Measurements from ENCODE around the gene MXRA7. TPM values are rescaled to one million over a fixed set of nuclear protein-coding genes. Genes with fewer than 3 reads are reported as not detected.

MXRA7 gene
- 1.1 and 1.6 TPM in 2 replicates for total RNA-seq (2014; rRNA removed; shearing (Covaris generic))
- 4.9 and 5.3 TPM in 2 replicates for total RNA-seq (2022)
- percentile 23 among the genes with signal in this experiment for Bru-seq, nascent RNA
- percentile 27 among the genes with signal in this experiment for BruChase-seq, experiment 1, labeled RNA remaining after a 6-hour chase
- percentile 24 among the genes with signal in this experiment for BruChase-seq, experiment 2, labeled RNA remaining after a 2-hour chase
- long read RNA-seq, full-length matches to known transcripts, result 21 of 21 reads
- long read RNA-seq, partial matches to known transcripts, result 0 of 21 reads
- long read RNA-seq, other reads (novel, unspliced or antisense), result 0 of 21 reads

DNA sequence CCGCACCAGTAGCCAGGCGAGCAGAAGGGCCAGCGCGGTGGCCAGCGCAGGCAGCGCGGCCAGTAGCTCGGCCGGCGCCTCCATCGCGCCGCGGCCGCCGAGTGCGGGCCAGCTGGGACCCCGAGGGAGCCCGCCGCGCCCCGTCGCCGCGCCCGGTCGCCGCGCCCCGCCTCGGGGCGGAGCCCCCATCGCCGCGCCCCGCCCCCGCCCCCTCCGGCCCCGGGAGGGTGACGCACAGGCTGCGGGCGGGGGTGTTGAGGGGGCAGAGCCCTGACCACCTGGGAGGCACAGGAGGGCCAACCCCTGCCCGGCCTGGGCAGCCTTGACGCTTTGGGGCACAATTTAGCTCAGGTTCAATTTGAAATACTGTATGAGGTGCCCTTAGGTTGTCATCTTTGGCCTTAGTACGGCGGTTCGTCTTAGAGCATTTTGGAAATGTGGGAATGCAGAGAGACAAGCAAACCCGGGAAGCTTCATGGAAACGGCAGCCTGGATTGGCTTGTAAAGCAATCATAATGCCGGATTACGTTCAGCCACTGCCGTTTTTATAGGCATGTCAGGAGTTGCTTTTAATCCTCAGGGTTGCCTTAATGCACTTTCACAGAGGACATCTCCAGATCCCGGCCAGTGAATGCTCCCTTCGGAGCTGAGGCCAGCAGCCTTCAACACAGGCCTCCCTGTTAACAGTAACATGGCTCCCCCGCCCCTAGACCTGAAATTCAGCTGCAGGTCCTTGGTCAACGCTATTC lies at the start of gene MXRA7:
MXRA7 (minus strand) TSS at position 103 of the 749 bp plus-strand sequence; CDS start at position 84, 19 bp downstream.
- H3K36me3 ChIP-seq (ENCODE audit: insufficient read depth, low read length), result peaks cover 29% of the 10 kb centered on the region
- no peaks in the 10 kb centered on the region for H3K9me2 ChIP-seq (ENCODE audit: insufficient read depth, low read length)
- H3K4me1 ChIP-seq (ENCODE audit: insufficient read depth, low read length, poor library complexity, severe bottlenecking), result peaks cover 26% of the 10 kb centered on the region
- no TSS peak for BruUV-seq (replicated peaks)
- H4K20me1 ChIP-seq (ENCODE audit: insufficient read depth, low read length), result no peaks in the 10 kb centered on the region; the same call in 1 of the 2 replicates
- 0 out of 2 replicates have a peak, but pooled peaks cover 3% of the 10 kb centered on the region for H3K79me2 ChIP-seq (ENCODE audit: insufficient read depth, low read depth, low read length)
- peak within 1 kb of the TSS; percentile 51 for H3K4me3 ChIP-seq (ENCODE audit: low read depth, low read length, poor library complexity, severe bottlenecking)
- H3K27ac ChIP-seq (ENCODE audit: low read depth, low read length, poor library complexity, severe bottlenecking), result no peak within 1 kb of the TSS
- peak within 1 kb of the TSS; percentile 54 for H3K4me2 ChIP-seq (ENCODE audit: low read length)
- no peaks in the 10 kb centered on the region for H3K9me3 ChIP-seq (ENCODE audit: low read length)
- intact Hi-C loops (cut with micrococcal nuclease; ENCODE audit: unreplicated experiment), result no loop called here
- no peak for TF ChIP-seq EZH2phosphoT487 (IDR thresholded peaks at IDR 0.05; ENCODE audit: borderline replicate concordance, low read depth, low read length)
- TF ChIP-seq, protein P1, sequence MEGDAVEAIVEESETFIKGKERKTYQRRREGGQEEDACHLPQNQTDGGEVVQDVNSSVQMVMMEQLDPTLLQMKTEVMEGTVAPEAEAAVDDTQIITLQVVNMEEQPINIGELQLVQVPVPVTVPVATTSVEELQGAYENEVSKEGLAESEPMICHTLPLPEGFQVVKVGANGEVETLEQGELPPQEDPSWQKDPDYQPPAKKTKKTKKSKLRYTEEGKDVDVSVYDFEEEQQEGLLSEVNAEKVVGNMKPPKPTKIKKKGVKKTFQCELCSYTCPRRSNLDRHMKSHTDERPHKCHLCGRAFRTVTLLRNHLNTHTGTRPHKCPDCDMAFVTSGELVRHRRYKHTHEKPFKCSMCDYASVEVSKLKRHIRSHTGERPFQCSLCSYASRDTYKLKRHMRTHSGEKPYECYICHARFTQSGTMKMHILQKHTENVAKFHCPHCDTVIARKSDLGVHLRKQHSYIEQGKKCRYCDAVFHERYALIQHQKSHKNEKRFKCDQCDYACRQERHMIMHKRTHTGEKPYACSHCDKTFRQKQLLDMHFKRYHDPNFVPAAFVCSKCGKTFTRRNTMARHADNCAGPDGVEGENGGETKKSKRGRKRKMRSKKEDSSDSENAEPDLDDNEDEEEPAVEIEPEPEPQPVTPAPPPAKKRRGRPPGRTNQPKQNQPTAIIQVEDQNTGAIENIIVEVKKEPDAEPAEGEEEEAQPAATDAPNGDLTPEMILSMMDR (conservative IDR thresholded peaks at IDR 0.05; ENCODE audit: low read length), result no peak
- ChIA-PET POLR2A (no interaction called here), CTCF (ENCODE audit: unreplicated experiment) (interaction anchor here (0.5 kb wide), 1 partner anchor 229 kb away, joined by 3 read pairs; no protein-coding TSS in a partner anchor)
- H2AFZ ChIP-seq (ENCODE audit: low read length), result no peak within 1 kb of the TSS
- peak; percentile 60 for DNase-seq (ENCODE audit: low spot score)

DNA sequence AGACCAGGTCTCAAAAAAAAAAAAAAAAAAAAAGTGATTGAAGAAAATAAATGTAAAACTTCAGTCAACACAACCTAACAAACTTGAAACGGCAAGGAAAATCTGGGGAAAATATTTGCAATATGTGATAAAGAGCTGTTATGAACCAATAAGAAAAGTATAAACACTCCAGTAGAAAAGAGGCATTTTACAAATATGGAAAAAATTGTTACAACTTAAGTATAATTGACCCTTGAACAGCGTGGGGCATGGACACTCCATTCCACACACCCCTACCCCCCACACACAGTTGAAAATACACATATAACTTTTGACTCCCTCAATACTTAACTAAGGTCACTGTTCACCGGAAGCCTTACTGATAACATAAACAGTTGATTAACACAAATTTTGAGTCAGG lies 47.8 kb upstream of the MXRA7 start:
- POLR2A ChIA-PET, result interaction anchor here (0.6 to 2.0 kb wide), 3 partner anchors 8 to 331 kb away, joined by 4 to 9 read pairs (median 5); no protein-coding TSS in a partner anchor
- TSS peak; percentile 24 for BruUV-seq (replicated peaks)
- intact Hi-C loops (cut with micrococcal nuclease; ENCODE audit: unreplicated experiment), result no loop called here

More for the DNA sequence above, 47.8 kb upstream of the MXRA7 start:
- no peaks in the 10 kb centered on the region for H3K79me2 ChIP-seq (ENCODE audit: insufficient read depth, low read depth, low read length)
- no peak overlapping the region for H2AFZ ChIP-seq (ENCODE audit: low read length)
- no peaks in the 10 kb centered on the region for H3K9me2 ChIP-seq (ENCODE audit: insufficient read depth, low read length)
- no peak overlapping the region for H3K4me2 ChIP-seq (ENCODE audit: low read length)
- CTCF ChIA-PET (ENCODE audit: unreplicated experiment), result no interaction called here
- no peaks in the 10 kb centered on the region for H3K9me3 ChIP-seq (ENCODE audit: low read length)
- TF ChIP-seq, protein P1 (conservative IDR thresholded peaks at IDR 0.05; ENCODE audit: low read length), result no peak
- no peak for TF ChIP-seq EZH2phosphoT487 (IDR thresholded peaks at IDR 0.05; ENCODE audit: borderline replicate concordance, low read depth, low read length)
- no peak overlapping the region for H3K27ac ChIP-seq (ENCODE audit: low read depth, low read length, poor library complexity, severe bottlenecking)
- no peak overlapping the region for H3K4me3 ChIP-seq (ENCODE audit: low read depth, low read length, poor library complexity, severe bottlenecking)
- peaks cover 64% of the 10 kb centered on the region for H3K36me3 ChIP-seq (ENCODE audit: insufficient read depth, low read length)
- H3K4me1 ChIP-seq (ENCODE audit: insufficient read depth, low read length, poor library complexity, severe bottlenecking), result peaks cover 3% of the 10 kb centered on the region
- no peaks in the 10 kb centered on the region for H4K20me1 ChIP-seq (ENCODE audit: insufficient read depth, low read length)
- DNase-seq (ENCODE audit: low spot score), result no peak

Data from OCI-LY7 (cell line).